Pulmonary artery endothelial cell (primary cell): ENCODE results near the gene ERMAP. TPM values are rescaled to one million over a fixed set of nuclear protein-coding genes. Genes with fewer than 3 reads are reported as not detected.
"Not testable (repeated sequence)": the region's sequence is repeated elsewhere in the genome, so short reads cannot be mapped to it uniquely, and the experiment has no call there.

Experiments used
- DNase-seq: peaks from one replicate; pipeline ENCODE4 v3.0.0-alpha.2; 2011; ENCODE audit warnings: low read depth, low spot score
- total RNA-seq: library from RNA; depleted of rRNA; stranded (reverse); fragments of >200 nt; gene quantifications from 2 replicates; pipeline ENCODE4 v1.2.3, GENCODE V29; 2014

The ERMAP gene
- total RNA-seq, 1 donor from 2014 or later: 6.1 TPM

- DNase-seq: no peak
Measured at GRCh38 chr1:42844592-42845140, 27.7 kb downstream of the ERMAP start.

DNA sequence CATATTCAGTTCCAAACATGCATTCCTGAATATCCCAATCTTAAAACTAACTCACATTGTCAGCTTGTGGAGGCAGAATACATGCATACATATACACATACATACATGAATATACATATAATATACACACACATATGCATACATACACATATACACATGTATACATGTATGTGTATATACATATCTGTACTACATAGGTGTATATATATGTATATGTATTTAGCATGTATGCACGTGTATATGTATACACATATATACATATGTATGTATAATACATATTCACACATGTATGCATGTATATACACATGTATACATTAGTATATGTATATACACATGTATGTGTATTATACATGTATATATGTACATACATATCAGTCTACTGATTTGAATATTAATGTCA, 28.3 kb downstream of the ERMAP start:
- DNase-seq: no peak

DNA sequence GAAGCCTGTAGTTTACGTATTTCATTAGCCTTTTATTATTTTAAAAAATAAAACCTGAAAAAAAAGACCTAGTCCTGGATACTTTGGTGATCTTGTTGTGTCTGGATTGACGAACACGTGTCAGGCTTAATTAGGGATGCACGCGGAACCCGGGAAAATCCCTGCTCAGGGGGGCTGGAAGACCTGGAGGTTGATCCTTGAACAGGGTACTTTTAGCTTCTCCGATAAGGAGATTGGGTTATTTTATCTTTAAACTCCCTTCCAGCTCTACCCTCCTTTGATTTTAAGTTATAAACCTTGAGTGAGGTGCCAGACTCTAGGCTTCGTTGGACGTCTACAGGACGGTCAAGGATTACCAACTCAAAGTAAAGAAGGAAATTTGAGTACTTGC, 28.9 kb downstream of the ERMAP start:
- no peak for DNase-seq

- peak; percentile 89 for DNase-seq
Measured at GRCh38 chr1:42846257-42847110, 29.6 kb downstream of the ERMAP start, which contains the start of gene ZNF691. Gene ZNF691, plus strand, starts transcription at chr1:42846613. Its CDS starts 3,046 bp downstream, at chr1:42849659.

GRCh38 chr1:42847111-42847595, 30.2 kb downstream of the ERMAP start:
- DNase-seq: no peak

DNA sequence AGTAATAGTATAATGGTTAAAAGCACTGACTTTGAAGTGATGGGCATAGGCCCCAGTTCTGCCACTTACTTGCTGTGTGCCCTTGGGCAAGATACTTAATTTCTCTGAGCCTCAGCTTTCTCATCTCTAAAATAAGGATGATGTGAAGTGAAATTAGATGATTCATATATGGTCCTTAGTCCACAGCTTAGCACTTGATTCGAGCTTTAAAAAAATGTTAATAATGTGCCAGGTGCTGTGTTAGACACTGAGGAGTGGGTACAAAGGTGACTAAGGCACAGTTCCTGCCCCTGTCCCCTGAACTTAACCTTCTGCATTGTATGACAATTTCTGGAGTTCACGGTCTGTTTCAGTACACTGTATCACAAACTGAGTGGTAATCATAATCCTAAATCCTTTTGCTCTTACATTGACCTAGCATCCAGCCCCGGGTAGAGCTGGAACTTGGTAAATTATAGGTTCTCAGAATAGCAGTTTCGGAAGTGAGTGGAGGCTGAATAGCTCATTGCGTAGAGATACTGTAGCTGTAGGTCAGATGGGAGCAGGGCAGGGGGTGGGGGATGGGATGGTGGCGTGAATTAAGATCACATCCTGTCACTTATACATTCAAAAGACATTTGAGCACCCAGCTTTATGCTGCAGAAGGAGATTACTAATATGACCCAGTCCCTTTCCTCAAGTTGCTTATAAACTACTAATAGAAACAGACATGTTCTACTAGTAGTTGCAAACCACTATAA, 31.0 kb downstream of the ERMAP start:
- no peak for DNase-seq

DNA sequence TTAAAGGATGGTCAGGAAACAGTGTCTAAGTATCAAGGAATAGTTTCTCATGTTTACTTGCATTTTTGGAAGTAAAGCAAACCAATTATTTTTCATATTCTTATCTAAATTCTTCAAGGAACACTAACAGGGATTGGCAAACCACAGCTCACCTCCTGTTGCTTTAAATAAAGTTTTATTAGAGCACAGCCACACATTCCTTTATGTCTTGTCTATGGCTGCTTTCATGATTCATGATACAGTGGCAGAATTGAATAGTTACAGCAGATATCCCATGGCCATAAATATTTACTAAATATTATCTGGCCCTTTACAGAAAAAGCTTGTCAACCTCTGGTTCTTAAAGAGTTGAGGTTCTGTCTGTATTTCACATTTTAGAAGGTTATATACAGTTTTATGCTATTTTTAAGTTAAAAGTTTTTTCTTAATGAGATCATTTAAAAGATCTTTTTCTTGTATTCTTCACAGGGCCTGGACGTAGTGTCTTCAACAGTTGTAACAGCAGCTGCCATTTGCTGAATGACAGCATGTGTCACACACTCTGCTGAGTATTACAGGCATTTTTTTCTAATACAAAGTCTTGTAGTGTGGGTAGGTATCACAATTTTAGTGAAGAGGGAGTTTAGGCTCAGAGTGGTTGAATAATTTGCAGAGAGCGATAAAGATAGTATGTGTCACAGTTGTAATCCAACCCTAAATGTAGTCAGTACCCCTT, 32.1 kb downstream of the ERMAP start:
- DNase-seq: no peak

DNA sequence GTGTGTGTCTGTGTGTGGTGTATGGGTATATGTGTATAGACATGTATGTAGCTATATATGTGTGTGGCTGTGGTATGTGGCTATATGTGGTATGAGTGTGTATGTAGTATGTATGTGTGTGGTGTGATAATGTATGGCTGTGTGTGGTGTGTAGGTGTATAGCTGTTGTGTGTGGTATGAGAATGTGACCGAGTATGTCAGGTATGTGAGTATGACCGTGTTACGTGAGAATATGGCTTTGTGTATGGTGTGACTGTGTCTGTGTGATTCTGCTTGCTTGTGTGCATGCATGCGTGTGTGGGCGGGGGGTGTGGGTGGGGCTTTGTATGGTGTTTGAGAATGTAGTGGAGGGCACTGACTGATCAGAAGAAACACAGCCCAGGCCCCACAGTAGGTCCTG, 33.0 kb downstream of the ERMAP start:
- DNase-seq: no peak

GRCh38 chr1:42851420-42851819, 34.5 kb downstream of the ERMAP start:
- DNase-seq: no peak

- DNase-seq: no peak
Measured at GRCh38 chr1:42851960-42852607, 35.2 kb downstream of the ERMAP start.

GRCh38 chr1:42852608-42852980, 35.7 kb downstream of the ERMAP start:
- no peak for DNase-seq

DNA sequence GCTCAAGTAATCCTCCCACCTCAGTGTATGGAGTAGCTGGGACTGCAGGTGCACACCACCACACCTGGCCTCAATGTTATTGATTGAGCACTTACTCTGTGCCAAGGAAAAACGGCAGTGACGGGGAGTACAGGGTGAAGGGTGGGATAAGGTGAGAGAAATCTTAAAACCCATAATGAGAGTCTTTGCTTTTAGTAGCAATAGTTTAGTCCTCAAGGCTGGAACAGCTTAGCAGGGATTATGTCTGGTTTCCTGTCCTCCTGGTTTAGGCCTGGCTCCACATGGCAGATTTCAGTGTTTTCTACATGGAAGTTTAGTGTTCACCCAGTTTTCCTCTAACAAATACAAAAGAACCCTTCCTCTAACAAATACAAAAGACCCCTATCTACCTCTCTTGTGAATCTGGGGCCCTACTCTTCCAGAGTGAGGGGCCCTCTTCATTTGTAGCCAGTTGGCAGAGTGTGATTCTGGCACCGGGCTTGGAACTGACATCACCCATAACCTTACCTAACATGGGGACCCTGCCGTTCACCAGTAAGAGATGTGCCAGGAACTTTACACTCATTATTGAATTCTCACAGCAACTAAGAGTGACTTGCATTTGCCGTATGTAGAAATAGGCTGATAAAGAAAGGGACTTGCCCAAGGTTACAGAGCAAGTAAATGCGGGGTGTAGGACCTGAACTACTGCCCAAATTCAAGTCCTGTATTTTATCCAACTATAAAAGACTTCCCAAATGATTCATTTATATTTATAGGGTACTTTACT, 36.4 kb downstream of the ERMAP start:
- DNase-seq: no peak

- DNase-seq: not testable (repeated sequence)
Measured at GRCh38 chr1:42856554-42856953, 39.6 kb downstream of the ERMAP start.

DNA sequence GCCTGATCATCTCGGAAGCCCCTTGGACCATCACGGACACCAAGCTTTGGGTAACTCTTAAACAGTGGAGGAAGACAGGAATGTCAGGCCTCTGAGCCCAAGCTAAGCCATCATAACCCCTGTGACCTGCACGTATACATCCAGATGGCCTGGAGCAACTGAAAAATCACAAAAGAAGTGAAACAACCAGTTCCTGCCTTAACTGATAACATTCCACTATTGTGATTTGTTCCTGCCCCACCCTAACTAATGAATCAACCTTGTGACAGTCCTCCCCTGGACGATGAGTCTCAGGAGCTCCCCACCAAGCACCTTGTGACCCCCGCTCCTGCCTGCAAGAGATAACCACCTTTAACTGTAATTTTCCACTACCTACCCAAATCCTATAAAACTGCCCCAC, 42.4 kb downstream of the ERMAP start:
- DNase-seq: not testable (repeated sequence)

GRCh38 chr1:42860339-42861013, 43.6 kb downstream of the ERMAP start:
- DNase-seq: no peak

- DNase-seq: no peak
Measured at GRCh38 chr1:42861014-42861399, 44.1 kb downstream of the ERMAP start.

GRCh38 chr1:42866549-42866948, 49.6 kb downstream of the ERMAP start:
- DNase-seq: no peak

DNA sequence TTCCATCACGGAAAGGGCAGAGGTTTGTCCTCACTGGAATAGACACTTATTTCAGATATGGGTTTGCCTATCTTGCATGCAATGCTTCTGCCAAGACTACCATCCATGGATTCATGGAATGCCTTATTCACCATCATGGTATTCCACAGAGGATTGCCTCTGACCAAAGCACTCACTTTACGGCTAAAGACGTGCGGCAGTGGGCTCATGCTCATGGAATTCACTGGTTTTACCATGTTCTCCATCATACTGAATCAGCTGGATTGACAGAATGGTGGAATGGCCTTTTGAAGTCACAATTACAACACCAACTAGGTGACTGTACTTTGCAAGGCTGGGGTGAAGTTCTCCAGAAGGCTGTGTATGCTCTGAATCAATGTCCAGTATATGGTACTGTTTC, 51.5 kb downstream of the ERMAP start:
- not testable (repeated sequence) for DNase-seq

- not testable (repeated sequence) for DNase-seq
Measured at GRCh38 chr1:42869254-42869653, 52.3 kb downstream of the ERMAP start.

- DNase-seq: not testable (repeated sequence)
Measured at GRCh38 chr1:42869751-42870150, 52.8 kb downstream of the ERMAP start.
